Retinal pigment epithelial cell (primary cell): Measurements from ENCODE around the gene CCDC142.

Source experiments
- DNase-seq: peaks from one replicate; pipeline ENCODE4 v3.0.0-alpha.2; 2010; ENCODE audit warnings: low read depth
- H3K4me3 ChIP-seq: 2 replicates; pipeline ENCODE4 v1.5.1; 2011; ENCODE audit warnings: mild to moderate bottlenecking, low read length, control low read depth, moderate library complexity
- TF ChIP-seq, protein P1 (sequence below): conservative IDR thresholded peaks from 2 replicates; pipeline ENCODE4 v1.5.1; 2011; ENCODE audit warnings: low read depth, low read length, control low read depth, inconsistent platforms

The CCDC142 gene

DNA sequence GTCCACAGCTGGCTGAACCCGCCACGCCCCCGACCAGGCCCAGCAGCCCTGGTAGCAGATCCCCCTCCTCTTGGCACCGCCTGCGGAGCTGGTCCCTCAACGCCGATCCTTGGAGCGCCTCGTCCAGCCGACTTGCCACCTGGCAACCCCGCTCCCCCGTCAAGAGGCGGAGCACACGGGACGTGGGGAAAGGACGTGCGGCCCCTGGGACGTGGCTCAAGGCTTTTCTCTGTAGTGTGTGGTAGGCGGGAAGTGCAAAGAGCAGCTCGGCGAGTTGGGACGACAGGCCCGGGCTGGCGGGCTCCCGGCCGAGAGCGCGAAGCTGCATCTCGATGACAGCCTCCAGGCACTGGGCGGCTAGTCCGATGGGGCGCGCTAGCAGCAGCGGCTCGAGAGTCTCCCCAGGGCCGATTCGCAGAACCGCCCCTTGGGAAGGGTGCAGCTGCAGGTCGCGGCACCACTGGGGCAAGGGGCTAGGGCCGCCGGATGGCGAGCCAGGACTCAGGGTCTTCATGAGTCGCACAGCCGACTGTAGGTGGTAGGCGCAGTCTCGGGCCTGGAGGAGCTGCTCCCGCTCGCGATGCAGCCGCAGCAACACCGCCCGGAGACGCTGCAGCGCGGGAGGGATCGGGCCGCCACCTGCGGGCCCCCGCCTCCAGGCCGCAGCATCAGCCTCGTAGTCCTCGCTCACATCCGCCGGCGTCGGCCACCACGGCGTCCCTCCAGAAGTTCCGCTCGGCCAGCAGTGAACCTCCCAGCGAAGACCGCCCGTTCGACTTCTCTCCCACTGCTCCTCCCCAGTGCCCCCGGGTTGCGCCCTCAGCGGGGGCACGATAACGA lies 617 bp downstream of the CCDC142 start:
- peak overlapping the region; percentile 84 for H3K4me3 ChIP-seq
- TF ChIP-seq, protein P1, sequence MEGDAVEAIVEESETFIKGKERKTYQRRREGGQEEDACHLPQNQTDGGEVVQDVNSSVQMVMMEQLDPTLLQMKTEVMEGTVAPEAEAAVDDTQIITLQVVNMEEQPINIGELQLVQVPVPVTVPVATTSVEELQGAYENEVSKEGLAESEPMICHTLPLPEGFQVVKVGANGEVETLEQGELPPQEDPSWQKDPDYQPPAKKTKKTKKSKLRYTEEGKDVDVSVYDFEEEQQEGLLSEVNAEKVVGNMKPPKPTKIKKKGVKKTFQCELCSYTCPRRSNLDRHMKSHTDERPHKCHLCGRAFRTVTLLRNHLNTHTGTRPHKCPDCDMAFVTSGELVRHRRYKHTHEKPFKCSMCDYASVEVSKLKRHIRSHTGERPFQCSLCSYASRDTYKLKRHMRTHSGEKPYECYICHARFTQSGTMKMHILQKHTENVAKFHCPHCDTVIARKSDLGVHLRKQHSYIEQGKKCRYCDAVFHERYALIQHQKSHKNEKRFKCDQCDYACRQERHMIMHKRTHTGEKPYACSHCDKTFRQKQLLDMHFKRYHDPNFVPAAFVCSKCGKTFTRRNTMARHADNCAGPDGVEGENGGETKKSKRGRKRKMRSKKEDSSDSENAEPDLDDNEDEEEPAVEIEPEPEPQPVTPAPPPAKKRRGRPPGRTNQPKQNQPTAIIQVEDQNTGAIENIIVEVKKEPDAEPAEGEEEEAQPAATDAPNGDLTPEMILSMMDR = no peak
- DNase-seq = no peak

DNA sequence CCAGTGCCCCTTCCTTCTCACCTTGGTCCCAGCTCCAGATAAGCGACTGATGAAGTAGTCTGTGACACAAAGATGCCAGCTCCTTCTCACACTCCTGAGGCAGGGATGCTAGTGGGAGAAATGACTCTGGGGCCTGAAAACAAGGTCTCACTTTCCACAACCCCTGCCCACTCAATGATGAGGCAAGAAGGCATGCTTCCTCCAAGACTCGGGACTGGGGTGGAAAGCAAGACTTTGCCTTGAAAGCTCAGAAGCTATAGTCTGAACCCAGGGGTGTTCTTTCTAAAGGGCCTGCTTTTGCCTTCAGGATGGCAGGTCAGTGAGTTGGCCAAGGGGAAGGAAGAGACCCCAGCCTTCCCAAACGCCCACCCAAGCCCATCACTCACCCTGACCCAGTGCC lies 1.4 kb downstream of the CCDC142 start:
- no peak for DNase-seq
- TF ChIP-seq, protein P1 = no peak
- H3K4me3 ChIP-seq = peak overlapping the region; percentile 84

DNA sequence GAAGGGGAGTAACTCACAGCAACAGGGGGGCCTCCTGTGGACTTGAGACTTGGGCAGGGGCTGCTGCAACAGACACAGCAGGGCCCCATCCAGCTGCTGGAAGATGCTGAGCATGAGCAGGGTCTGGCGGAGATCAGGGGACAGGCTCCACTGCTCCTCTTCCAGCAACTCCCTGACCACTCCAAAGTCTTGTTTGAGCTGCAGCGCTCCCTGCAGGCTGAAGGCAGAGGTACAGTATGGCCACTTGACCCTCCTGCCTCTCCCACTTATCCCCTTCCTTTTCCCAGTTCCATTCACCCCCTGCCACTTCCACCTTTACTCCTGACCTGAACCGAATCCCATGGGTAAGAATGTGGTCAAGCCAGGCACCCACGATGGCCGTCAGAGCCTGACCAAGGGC lies 7.9 kb downstream of the CCDC142 start:
- DNase-seq = no peak
- TF ChIP-seq, protein P1 = peak; percentile 44
- no peak overlapping the region for H3K4me3 ChIP-seq

DNA sequence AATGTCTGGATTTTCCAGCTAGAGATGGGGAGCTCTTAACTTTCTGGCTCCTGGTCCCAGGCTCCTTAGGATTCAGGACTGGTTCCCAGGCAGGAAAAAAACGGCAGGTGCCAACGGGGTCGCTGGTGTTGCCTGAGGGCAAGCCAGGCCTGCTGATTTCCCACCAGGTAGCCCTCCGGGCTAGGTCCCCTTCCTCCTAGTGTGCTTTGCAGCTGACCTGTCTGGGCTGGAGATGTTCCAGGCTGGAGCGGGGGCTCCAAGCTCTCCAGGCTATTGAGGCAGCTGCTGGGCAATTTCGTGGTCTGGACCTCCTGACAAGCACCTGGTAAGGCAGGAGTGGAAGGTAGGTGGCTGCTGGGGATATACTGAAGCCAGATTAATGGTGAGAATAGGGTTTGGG lies 8.3 kb downstream of the CCDC142 start:
- DNase-seq = no peak
- TF ChIP-seq, protein P1 = no peak
- H3K4me3 ChIP-seq = no peak overlapping the region

DNA sequence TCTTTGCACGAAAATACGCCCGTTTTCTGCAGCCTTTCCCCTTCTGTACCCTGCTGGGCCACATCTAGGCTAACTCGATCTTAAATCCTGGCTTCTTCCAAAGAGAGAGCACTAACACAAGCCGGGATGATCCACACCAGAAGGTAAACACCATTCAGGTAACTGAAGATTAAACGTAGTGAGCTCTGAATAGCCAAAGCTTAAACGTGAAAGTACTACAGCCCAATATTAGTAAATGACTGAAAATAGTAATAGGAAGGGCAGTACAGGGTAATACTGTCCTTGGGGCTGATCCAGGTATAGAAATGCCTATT lies 9.9 kb downstream of the CCDC142 start:
- no peak for DNase-seq
- H3K4me3 ChIP-seq = peak overlapping the region; percentile 68
- TF ChIP-seq, protein P1 = no peak

DNA sequence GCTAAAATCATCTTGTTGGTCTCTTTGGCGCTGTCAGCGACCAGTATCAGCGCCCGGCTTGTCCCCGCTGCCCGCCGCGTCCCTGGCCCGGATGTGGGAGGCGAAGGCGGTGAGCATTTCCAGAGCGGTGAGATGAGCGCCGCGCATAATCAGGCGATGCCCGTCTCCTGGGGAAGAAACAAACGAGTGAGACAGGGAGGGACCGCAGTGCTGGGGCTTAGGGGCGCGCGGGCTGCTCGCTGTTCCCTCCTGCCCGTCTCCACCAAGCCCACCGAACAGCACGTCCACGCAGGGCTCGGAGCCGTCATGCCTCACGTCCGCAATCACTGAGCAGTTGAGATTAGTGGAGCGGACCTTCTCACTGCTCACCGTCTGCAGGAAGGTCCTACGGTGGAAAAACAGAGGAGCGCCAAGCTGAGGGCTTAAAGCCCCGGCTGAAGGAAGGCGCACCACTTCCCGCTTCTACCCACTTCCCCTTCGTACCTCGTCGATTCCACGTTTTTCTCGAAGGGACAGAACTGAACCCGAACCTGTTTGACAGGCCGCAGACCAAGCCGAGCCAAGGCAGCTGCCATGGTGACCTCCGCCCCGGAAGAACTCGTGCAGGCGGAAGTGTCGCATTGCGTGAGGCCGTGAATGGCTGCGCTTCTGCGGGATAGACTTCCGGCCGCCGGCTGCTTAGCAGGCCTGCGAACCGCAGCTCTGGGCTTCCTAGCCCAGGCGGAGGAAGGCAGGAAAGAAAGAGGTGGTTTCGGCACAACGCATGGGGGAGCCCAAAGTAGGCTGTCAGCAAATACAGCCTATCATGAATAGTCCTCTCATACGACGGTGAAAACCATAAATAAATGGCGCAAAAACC lies 10.5 kb downstream of the CCDC142 start, which contains the start of gene MRPL53:
Gene MRPL53 (minus strand): TSS at position 595 of the 859 bp plus-strand sequence. CDS start 20 bp downstream, at position 575.
- peak within 1 kb of the TSS; percentile 68 for H3K4me3 ChIP-seq
- DNase-seq = peak; percentile 71
- TF ChIP-seq, protein P1 = no peak
